Activated CD8-positive, alpha-beta T cell treated with anti-CD3 and anti-CD28 coated beads, Interleukin-2, amount 10 ng/mL, durations not matched to agents 7 days and 5 days (primary cell): Measurements from ENCODE around the gene RTN4RL1. TPM values are rescaled to one million over a fixed set of nuclear protein-coding genes. Genes with fewer than 3 reads are reported as not detected.
"Not testable (repeated sequence)": the region's sequence is repeated elsewhere in the genome, so short reads cannot be mapped to it uniquely, and the experiment has no call there.

Experiments
- ATAC-seq: fragments of 150-1000 bp; cut with Tn5 transposase; one replicate; pipeline ENCODE4 v1.10.0; 2021; ENCODE audit warnings: moderate library complexity
- CTCF ChIA-PET: fragments of 350-600 bp; sonication (Branson Sonifier 250); formaldehyde crosslinking; loops from one replicate; lab custom pipeline; 2021; ENCODE audit warnings: antibody characterized with exemption; lab: Charles Lee
- POLR2A ChIA-PET: fragments of 350-600 bp; sonication (Branson Sonifier 250); formaldehyde crosslinking; loops from one replicate; lab custom pipeline; 2021; ENCODE audit warnings: antibody characterized with exemption; lab: Charles Lee
- DNase-seq: peaks from one replicate; pipeline ENCODE4 v3.0.0-alpha.2; 2020
- H3K27ac Mint-ChIP-seq: one replicate; pipeline ENCODE4 v1.8.0; 2021; ENCODE audit warnings: mild to moderate bottlenecking, mixed read lengths
- H3K27me3 Mint-ChIP-seq: one replicate; pipeline ENCODE4 v1.8.0; 2021; ENCODE audit warnings: low read depth, mixed read lengths
- H3K36me3 Mint-ChIP-seq: one replicate; pipeline ENCODE4 v1.8.0; 2021; ENCODE audit warnings: low read depth, mixed read lengths
- H3K4me1 Mint-ChIP-seq: one replicate; pipeline ENCODE4 v1.8.0; 2021; ENCODE audit warnings: low read depth, mixed read lengths
- H3K4me3 Mint-ChIP-seq: one replicate; pipeline ENCODE4 v1.8.0; 2021; ENCODE audit warnings: mild to moderate bottlenecking, mixed read lengths
- H3K9me3 Mint-ChIP-seq: one replicate; pipeline ENCODE4 v1.8.0; 2022; ENCODE audit warnings: mixed read lengths; ENCODE audit not compliant: insufficient read depth
- total RNA-seq, 2 experiments: library from RNA; stranded (reverse); gene quantifications; one replicate each; pipeline ENCODE4 v1.2.3, GENCODE V29; 2021

The RTN4RL1 gene
- total RNA-seq, 2 experiments from 2014 or later, result 0.10 to 0.18 TPM

DNA sequence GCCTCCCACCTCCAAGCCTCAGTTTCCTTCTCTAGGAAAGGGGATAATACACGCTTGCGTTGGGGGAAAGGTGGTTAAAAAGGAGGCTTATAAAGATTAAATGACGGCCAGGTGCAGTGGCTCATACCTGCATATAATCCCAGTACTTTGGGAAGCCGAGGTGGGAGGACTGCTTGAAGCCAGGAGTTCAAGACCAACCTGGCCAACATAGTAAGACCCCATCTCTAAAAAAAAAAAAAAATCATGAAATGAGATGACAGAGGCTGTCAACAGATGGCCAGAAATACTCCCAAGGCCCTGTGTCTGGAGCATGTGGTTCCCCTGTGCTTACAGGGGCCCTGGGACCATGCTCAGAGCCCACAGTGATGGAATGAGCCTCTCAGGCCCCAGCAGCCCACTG lies 30.4 kb downstream of the RTN4RL1 start:
- no peak overlapping the region for H3K4me3 Mint-ChIP-seq
- no peak for ATAC-seq
- H3K4me1 Mint-ChIP-seq, result peaks cover 3% of the 10 kb centered on the region
- no peak for DNase-seq
- H3K27ac Mint-ChIP-seq, result no peak overlapping the region
- H3K36me3 Mint-ChIP-seq, result no peaks in the 10 kb centered on the region
- ChIA-PET POLR2A (no interaction called here), CTCF (no interaction called here)
- H3K27me3 Mint-ChIP-seq, result peaks cover 36% of the 10 kb centered on the region
- H3K9me3 Mint-ChIP-seq, result no peaks in the 10 kb centered on the region

DNA sequence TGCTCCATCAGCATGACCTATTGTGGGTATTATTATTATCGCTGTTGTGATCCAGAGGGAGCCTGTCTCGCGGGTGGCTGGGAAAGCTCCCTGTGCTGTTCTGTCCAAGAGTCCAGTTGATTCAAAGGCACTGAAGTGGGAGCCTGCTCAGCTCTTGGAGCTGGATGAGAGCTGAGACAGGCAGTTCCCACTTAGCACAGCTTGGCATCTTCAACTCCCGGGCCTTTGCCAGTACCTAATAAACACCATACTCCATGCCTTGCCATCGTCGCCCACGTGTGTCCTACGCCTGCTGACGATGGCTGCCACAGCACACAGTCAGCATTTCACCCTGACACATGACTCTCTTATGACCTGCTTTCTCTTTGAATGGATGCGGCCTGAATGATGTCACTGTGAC lies 32.6 kb downstream of the RTN4RL1 start:
- Mint-ChIP-seq H3K36me3 (no peaks in the 10 kb centered on the region), H3K27ac (no peak overlapping the region), H3K4me3 (no peak overlapping the region), H3K27me3 (peaks cover 32% of the 10 kb centered on the region), H3K4me1 (no peaks in the 10 kb centered on the region), H3K9me3 (no peaks in the 10 kb centered on the region)
- CTCF ChIA-PET, result no interaction called here
- POLR2A ChIA-PET, result no interaction called here
- no peak for DNase-seq
- ATAC-seq, result no peak

DNA sequence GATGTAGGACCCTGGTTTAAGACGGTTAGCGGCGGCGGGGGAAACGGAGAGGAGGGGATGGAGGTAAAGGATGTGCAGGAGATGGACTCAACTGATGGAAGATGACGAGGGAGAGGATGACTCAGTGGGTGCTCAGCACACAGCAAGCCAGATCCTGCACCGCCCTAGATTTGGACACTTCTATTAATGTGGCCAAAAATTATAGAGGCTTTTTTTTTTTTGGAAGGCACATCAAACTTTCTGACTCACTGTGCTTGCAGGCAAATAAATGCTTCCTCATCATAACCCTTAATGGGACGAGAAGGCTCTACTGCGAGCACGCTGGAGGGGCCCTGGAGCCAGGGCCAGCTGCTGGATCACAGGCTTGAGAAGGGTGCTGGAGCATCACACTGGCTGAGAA lies 36.0 kb downstream of the RTN4RL1 start:
- ATAC-seq, result no peak
- Mint-ChIP-seq H3K4me1 (no peaks in the 10 kb centered on the region), H3K27ac (no peak overlapping the region), H3K27me3 (peaks cover 10% of the 10 kb centered on the region), H3K9me3 (no peaks in the 10 kb centered on the region), H3K4me3 (no peak overlapping the region), H3K36me3 (no peaks in the 10 kb centered on the region)
- ChIA-PET POLR2A (no interaction called here), CTCF (no interaction called here)
- no peak for DNase-seq

DNA sequence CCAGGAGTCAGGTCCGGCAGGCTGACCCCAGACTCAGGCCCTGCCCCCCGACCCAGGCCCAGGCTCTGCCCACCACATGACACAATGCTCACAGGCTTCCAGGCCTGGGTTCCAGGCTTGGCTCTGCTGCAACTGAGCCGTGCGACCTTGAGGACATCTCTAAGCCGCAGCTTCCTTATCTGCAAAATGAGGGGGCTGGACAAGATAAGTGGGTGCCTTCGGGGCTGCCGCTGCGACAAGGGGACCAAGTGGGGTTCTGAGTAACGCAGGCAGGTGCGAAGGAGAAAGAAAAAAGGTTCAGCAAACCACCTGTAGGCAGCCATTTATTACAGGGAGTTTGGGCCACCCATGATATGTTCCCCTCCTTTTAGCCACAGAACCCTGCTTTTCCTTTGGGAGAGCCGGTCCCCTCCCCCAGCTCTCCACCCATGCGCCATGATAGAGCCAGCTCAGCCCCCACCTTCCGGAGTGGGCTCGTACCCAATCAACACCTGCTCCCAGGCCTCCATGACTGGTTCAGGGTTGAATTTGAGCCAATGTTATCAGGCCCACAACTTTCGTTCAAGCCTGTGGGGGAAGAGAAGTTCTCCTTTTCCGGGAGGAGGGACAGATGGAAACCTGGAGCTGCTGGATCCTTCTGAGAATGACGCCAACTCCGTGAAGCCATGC lies 38.2 kb downstream of the RTN4RL1 start:
- no peak for ATAC-seq
- no peak for DNase-seq
- Mint-ChIP-seq H3K9me3 (no peaks in the 10 kb centered on the region), H3K4me1 (no peaks in the 10 kb centered on the region), H3K36me3 (no peaks in the 10 kb centered on the region), H3K27me3 (peaks cover 10% of the 10 kb centered on the region), H3K27ac (no peak overlapping the region), H3K4me3 (no peak overlapping the region)
- ChIA-PET POLR2A (no interaction called here), CTCF (no interaction called here)

DNA sequence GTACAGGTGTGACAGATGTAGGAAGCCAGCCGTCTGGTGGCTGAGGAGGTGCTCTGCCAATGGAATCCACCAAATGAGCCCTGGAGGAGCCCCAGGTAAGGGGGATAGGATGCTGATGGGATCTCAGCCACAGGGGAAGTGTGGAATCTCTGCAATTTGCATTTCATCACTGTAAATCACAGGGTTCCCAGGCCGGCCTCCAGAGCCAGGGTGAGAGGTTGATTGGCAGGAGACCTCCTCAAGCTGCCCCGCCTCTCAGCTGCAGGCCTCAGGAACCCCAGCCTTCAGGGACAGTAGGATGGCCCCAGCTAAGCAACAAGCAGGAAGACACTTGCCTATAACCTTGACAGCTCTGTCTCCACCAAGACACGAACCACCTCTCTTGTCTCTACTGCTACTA lies 39.4 kb downstream of the RTN4RL1 start:
- DNase-seq (no peak), ATAC-seq (no peak)
- no peak overlapping the region for H3K27ac Mint-ChIP-seq
- H3K27me3 Mint-ChIP-seq, result peaks cover 9% of the 10 kb centered on the region
- H3K4me3 Mint-ChIP-seq, result no peak overlapping the region
- H3K9me3 Mint-ChIP-seq, result no peaks in the 10 kb centered on the region
- H3K36me3 Mint-ChIP-seq, result no peaks in the 10 kb centered on the region
- POLR2A ChIA-PET, result no interaction called here
- H3K4me1 Mint-ChIP-seq, result no peaks in the 10 kb centered on the region
- CTCF ChIA-PET, result no interaction called here

DNA sequence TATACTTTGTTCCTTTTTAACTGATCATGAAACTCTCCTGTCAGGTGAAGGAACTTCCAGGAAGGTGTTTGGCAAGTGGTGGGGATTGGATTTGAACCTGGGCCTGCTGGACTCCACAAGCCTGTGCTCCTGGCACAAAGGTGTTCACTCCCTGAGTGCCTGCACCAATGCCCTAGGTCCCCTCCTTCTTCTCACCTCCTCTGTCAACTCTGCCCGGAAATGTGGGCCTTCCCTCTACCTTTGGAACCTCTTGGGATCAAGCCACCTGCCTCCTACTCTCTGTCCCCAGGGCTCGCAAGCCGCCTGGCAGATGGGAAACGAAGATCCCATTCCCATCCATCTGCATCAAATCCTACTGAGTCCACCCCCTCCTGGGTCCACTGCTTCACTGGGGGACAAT lies 40.0 kb downstream of the RTN4RL1 start:
- ChIA-PET POLR2A (no interaction called here), CTCF (interaction anchor here (1.2 kb wide), 1 partner anchor 35 kb away, joined by 3 read pairs; no protein-coding TSS in a partner anchor)
- no peak overlapping the region for H3K4me3 Mint-ChIP-seq
- peaks cover 8% of the 10 kb centered on the region for H3K27me3 Mint-ChIP-seq
- no peak for DNase-seq
- H3K36me3 Mint-ChIP-seq, result no peaks in the 10 kb centered on the region
- ATAC-seq, result no peak
- no peaks in the 10 kb centered on the region for H3K4me1 Mint-ChIP-seq
- H3K27ac Mint-ChIP-seq, result no peak overlapping the region
- H3K9me3 Mint-ChIP-seq, result no peaks in the 10 kb centered on the region

DNA sequence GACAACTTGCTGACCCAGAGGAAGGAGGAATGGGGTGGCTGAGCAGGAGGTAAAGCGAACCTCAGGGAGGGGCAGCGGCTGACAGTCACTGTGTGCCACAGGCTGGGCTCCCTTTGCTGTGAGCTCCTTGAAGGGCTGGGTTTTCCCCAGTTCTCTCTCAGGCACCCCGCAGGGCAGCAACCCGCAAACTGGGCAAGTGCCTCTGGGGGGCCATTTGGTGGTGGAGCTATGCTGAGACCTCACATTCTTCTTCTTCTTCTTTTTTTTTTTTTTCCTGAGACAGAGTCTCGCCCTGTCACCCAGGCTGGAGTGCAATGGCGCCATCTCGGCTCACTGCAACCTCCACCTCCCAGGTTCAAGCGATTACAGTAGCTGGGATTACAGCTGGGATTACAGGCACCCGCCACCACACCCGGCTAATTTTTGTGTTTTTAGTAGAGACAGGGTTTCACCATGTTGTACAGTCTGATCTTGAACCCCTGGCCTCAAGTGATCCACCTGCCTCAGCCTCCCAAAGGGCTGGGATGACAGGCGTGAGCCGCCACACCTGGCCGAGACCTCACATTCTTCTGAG lies 42.3 kb downstream of the RTN4RL1 start:
- DNase-seq, POLR2A ChIA-PET, H3K27ac Mint-ChIP-seq, H3K9me3 Mint-ChIP-seq, CTCF ChIA-PET, ATAC-seq, H3K36me3 Mint-ChIP-seq, H3K4me3 Mint-ChIP-seq, H3K4me1 Mint-ChIP-seq, H3K27me3 Mint-ChIP-seq: not testable (repeated sequence)

DNA sequence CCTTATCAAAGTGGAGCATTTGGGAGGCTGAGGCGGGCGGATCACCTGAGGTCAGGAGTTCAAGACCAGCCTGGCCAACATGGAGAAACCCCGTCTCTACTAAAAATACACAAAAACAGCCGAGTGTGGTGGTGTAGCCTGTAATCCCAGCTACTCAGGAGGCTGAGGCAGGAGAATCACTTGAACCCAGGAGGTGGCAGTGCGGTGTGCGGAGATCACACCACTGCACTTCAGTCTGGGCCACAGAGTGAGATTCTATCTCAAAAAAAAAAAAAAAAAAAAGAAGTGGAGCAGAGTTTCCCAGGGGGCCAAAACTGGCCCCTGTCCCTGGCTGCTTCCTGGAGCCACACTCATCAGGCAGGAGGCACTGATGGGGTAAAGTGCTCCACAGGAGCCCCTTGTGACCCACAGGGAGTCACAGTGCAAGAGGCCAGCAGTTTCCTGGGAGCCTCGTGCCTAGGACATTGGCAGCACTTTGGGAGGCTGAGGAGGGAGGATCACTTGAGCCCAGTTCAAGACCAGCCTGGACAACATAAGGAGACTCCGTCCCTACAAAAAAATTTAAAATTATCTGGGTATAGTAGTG lies 44.4 kb downstream of the RTN4RL1 start:
- no peak for ATAC-seq
- no peak overlapping the region for H3K4me3 Mint-ChIP-seq

DNA sequence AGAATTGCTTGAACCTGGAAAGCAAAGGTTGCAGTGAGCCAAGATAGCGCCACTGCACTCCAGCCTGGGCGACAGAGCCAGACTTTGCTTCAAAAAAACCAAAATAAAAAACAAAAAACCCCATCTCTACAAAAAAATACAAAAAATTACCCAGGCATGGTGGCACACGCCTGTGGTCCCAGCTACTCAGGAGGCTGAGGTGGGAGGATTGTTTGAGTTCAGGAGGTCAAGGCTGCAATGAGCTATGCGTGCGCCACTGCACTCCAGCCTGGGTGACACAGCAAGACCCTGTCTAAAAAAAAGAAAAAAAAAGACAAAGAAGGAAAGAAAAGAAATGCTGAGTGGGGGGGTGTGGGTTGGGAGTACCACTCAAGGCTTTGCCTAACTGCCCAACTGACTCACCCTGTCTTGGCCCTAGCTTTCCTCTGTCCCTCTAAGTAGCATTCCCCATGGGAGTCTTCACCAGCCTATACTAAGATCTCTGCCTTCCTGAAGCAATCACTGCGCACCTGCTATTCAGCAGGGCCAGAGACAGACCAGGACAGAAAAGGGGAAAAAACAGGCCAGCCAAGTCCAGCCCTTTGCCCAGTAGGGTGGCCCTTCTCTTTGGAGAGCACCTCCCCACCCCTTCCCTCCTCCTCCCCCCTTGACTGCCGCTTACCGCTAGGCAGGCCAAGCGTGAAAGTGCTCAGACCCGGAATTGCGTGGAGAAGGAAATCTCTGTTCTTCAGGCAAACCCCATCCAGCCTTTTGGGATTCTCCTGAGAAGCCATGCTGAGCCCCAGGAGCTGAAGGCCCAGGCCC lies 45.8 kb downstream of the RTN4RL1 start:
- POLR2A ChIA-PET, result no interaction called here

More for the DNA sequence above, 44.4 kb downstream of the RTN4RL1 start:
- Mint-ChIP-seq H3K4me1 (peaks cover 18% of the 10 kb centered on the region), H3K36me3 (no peaks in the 10 kb centered on the region), H3K27me3 (peaks cover 10% of the 10 kb centered on the region), H3K27ac (no peak overlapping the region), H3K9me3 (no peaks in the 10 kb centered on the region)
- POLR2A ChIA-PET, result no interaction called here
- no peak for DNase-seq
- CTCF ChIA-PET, result no interaction called here

DNA sequence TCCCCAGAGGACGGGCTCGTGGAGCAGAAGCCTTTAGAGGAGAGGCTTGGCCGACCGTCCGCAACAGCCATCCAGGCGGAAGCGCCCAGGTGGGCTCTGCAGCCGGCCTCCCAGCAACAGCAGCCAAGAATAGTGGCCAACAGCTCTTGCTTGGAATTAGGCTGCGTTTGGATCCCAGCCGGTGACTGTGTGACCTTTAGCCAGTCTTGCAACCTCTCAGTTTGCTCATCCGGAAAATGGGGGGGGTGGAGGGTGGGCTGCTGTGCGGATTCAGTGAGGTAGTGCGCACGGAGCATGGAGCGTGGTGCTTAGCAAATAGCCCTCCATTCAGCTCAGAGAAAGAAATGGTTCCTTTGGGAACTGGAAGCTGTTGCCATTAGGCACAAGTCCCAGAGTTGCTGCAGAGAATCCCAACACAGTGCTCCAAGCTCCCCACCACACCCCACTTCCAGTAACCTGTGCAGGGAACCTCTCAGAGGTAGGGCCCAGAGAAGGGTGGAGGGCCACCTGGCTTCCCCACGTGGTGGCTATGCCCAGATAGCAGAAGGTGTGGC lies 46.7 kb downstream of the RTN4RL1 start:
- POLR2A ChIA-PET, result no interaction called here
- Mint-ChIP-seq H3K9me3 (no peaks in the 10 kb centered on the region), H3K27me3 (peaks cover 10% of the 10 kb centered on the region), H3K4me1 (peaks cover 26% of the 10 kb centered on the region), H3K27ac (no peak overlapping the region), H3K4me3 (no peak overlapping the region), H3K36me3 (no peaks in the 10 kb centered on the region)
- CTCF ChIA-PET, result no interaction called here
- ATAC-seq, result no peak
- no peak for DNase-seq

More for the DNA sequence above, 45.8 kb downstream of the RTN4RL1 start:
- DNase-seq (no peak), ATAC-seq (no peak)
- Mint-ChIP-seq H3K27ac (no peak overlapping the region), H3K4me1 (peaks cover 23% of the 10 kb centered on the region), H3K4me3 (no peak overlapping the region), H3K36me3 (no peaks in the 10 kb centered on the region), H3K27me3 (peaks cover 10% of the 10 kb centered on the region), H3K9me3 (no peaks in the 10 kb centered on the region)
- CTCF ChIA-PET, result no interaction called here

DNA sequence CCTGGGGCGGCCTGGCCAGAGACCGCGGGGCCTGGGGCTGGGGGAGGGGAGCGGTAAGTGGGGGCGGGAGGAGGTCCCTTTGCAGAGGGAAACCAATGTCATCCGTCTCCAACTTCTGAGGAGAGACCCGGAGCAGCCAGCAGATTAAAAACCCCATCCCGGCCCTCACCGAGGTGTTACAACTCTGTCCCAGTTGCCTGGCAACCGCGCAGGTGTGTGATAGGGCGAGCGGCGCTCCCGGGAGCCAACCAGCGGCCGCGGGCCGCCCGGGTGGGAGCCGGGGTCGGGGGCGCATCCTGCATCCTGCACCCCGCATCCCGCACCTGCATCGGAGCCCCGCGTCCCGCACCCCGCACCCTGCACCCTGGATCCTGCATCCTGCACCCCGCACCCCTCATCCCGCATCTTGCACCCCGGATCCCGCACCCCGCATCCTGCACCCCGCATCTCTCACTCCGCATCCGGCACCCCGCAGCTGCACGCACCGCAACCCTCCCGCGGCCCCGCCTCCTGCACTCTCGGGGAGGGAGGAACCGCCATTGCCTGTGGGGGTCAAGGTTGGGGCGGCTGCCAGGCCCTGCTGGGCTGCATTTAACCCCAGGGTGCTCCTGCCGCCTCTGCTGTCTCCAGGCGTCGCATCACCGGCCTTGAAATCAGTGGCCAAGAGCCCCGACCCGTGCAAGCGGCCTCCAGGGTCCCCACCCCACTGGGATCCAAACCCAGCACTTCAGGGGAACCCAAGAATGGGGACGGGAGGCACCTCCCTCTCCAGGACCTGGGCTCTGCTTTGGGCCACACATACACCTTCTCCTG lies 47.3 kb downstream of the RTN4RL1 start:
- peak; percentile 28 for DNase-seq
- no peaks in the 10 kb centered on the region for H3K36me3 Mint-ChIP-seq
- no peaks in the 10 kb centered on the region for H3K9me3 Mint-ChIP-seq
- CTCF ChIA-PET, result no interaction called here
- H3K27ac Mint-ChIP-seq, result no peak overlapping the region
- ATAC-seq, result no peak
- peaks cover 26% of the 10 kb centered on the region for H3K4me1 Mint-ChIP-seq
- H3K27me3 Mint-ChIP-seq, result peaks cover 10% of the 10 kb centered on the region
- POLR2A ChIA-PET, result no interaction called here
- no peak overlapping the region for H3K4me3 Mint-ChIP-seq
